Measurements from ENCODE around the gene ACSL3. TPM values are rescaled to one million over a fixed set of nuclear protein-coding genes. Genes with fewer than 3 reads are reported as not detected.
"Not testable (repeated sequence)": the region's sequence is repeated elsewhere in the genome, so short reads cannot be mapped to it uniquely, and the experiment has no call there.

The ACSL3 gene
- total RNA-seq, 4 donors from 2014 or later, result 46.5 to 71.6 (median 52.1) TPM

GRCh38 chr2:222842491-222843174, 18.2 kb upstream of the ACSL3 start:
- TF ChIP-seq EP300 (IDR thresholded peaks at IDR 0.05) (no peak), POLR2A (IDR thresholded peaks at IDR 0.05) (no peak), POLR2AphosphoS5 (IDR thresholded peaks at IDR 0.05) (no peak)
- H3K27ac ChIP-seq, result no peak overlapping the region
- 59 to 65% methylated on average over 3 of the region's 3 CpGs for WGBS, 2 donors (ENCODE audit: low coverage in 1 of 2)
- no peak for ATAC-seq
- H3K27me3 ChIP-seq, result no peaks in the 10 kb centered on the region
- no peaks in the 10 kb centered on the region for H3K9me3 ChIP-seq
- H3K4me3 ChIP-seq, result no peak overlapping the region
- no peaks in the 10 kb centered on the region for H3K36me3 ChIP-seq
- H3K4me1 ChIP-seq, result no peaks in the 10 kb centered on the region

GRCh38 chr2:222844323-222844722, 16.5 kb upstream of the ACSL3 start:
- H3K4me3 ChIP-seq, result no peak overlapping the region
- no peaks in the 10 kb centered on the region for H3K36me3 ChIP-seq
- H3K9me3 ChIP-seq, result no peaks in the 10 kb centered on the region
- H3K27ac ChIP-seq, result no peak overlapping the region
- 60 to 67% methylated on average over 1 to 6 of the region's 6 CpGs for WGBS, 2 donors (ENCODE audit: low coverage in 1 of 2)
- H3K27me3 ChIP-seq, result no peaks in the 10 kb centered on the region
- TF ChIP-seq EP300 (IDR thresholded peaks at IDR 0.05), result no peak
- TF ChIP-seq POLR2AphosphoS5 (IDR thresholded peaks at IDR 0.05), result no peak
- TF ChIP-seq CTCF (IDR thresholded peaks at IDR 0.05), result no peak
- TF ChIP-seq POLR2A (IDR thresholded peaks at IDR 0.05), result no peak
- no peaks in the 10 kb centered on the region for H3K4me1 ChIP-seq
- no peak for ATAC-seq

DNA sequence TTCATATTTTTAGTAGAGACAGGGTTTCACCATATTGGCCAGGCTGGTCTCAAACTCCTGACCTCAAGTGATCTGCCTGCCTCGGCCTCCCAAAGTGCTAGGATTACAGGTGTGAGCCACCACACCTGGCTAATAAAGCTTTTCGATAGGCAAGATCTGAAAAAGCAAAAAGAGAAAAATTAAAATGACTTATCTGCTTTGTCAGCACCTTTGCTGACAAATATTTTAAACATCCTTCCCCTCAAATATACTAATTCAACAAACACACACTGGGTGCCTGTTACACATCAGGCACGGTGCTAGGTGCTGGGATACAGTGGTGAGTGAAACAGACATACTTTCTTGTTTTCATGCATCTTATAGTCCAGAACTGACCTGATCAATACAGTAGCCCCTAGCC, 15.5 kb upstream of the ACSL3 start:
- H3K27ac ChIP-seq, ATAC-seq, H3K36me3 ChIP-seq, H3K4me3 ChIP-seq, H3K9me3 ChIP-seq, H3K27me3 ChIP-seq, H3K4me1 ChIP-seq: not testable (repeated sequence)
- WGBS, 2 donors (ENCODE audit: low coverage in 1 of 2), result 89 to 100% methylated on average over 3 of the region's 3 CpGs

- WGBS, 2 donors (ENCODE audit: low coverage in 1 of 2), result 73 to 81% methylated on average over 4 of the region's 4 CpGs
- Histone ChIP-seq H3K27me3 (no peaks in the 10 kb centered on the region), H3K36me3 (no peaks in the 10 kb centered on the region), H3K4me3 (no peak overlapping the region), H3K4me1 (no peaks in the 10 kb centered on the region), H3K9me3 (no peaks in the 10 kb centered on the region), H3K27ac (no peak overlapping the region)
- TF ChIP-seq POLR2AphosphoS5 (IDR thresholded peaks at IDR 0.05) (no peak), EP300 (IDR thresholded peaks at IDR 0.05) (no peak), CTCF (IDR thresholded peaks at IDR 0.05) (no peak), POLR2A (IDR thresholded peaks at IDR 0.05) (no peak)
- no peak for ATAC-seq
Observed at GRCh38 chr2:222846003-222846402, 14.8 kb upstream of the ACSL3 start.

GRCh38 chr2:222848031-222848430, 12.8 kb upstream of the ACSL3 start:
- not testable (repeated sequence) for ATAC-seq
- 89 to 93% methylated on average over 5 to 6 of the region's 6 CpGs for WGBS, 2 donors (ENCODE audit: low coverage in 1 of 2)

GRCh38 chr2:222848862-222849261, 12.0 kb upstream of the ACSL3 start:
- WGBS, 2 donors (ENCODE audit: low coverage in 1 of 2), result 86 to 97% methylated on average over 5 to 8 of the region's 9 CpGs
- no peak overlapping the region for H3K4me3 ChIP-seq
- no peak overlapping the region for H3K27ac ChIP-seq
- TF ChIP-seq POLR2AphosphoS5 (IDR thresholded peaks at IDR 0.05) (no peak), POLR2A (IDR thresholded peaks at IDR 0.05) (no peak), CTCF (IDR thresholded peaks at IDR 0.05) (no peak), EP300 (IDR thresholded peaks at IDR 0.05) (no peak)
- no peaks in the 10 kb centered on the region for H3K27me3 ChIP-seq
- ATAC-seq, result no peak
- H3K4me1 ChIP-seq, result no peaks in the 10 kb centered on the region
- no peaks in the 10 kb centered on the region for H3K9me3 ChIP-seq
- no peaks in the 10 kb centered on the region for H3K36me3 ChIP-seq

More at GRCh38 chr2:222848031-222848430, 12.8 kb upstream of the ACSL3 start:
- H3K4me3 ChIP-seq, H3K9me3 ChIP-seq, H3K27ac ChIP-seq, H3K4me1 ChIP-seq, H3K36me3 ChIP-seq, H3K27me3 ChIP-seq: not testable (repeated sequence)
